NCI-H128 (cell line): ENCODE data around the gene LYL1.

ENCODE experiments used
- DNase-seq: peaks from one replicate; lab custom pipeline; 2025; ENCODE audit not compliant: unreplicated experiment; lab: John Stamatoyannopoulos, UW

Gene LYL1

DNA sequence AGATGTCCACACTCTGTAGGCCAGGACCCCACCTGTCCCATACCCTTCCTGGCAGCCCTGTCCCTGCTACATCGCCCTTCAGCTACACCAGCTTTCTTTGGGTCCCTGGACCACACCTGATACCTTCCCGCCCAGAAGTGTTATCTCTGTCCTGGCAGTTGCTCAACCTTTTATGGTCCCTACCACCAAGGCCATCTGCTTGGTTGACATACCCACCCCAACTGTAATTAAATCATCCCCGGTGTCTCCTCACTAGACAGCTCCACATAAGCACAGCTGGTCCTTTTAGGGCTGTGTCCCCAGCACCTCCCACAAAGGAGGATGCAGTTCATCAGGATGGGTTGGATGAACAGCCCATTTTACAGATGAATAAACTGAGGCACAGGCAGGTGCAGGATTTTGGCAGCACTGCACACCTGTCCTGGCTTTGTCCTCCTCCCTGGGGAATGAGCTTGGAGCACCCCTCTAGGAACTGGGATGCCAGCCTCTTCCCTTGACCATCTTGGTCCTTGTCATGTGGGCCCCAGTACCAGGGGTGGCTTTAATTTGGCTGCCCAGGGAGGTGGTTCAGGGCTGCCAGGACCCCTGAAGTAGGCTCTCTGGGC is 28.3 kb upstream of the LYL1 start:
- no peak for DNase-seq

DNA sequence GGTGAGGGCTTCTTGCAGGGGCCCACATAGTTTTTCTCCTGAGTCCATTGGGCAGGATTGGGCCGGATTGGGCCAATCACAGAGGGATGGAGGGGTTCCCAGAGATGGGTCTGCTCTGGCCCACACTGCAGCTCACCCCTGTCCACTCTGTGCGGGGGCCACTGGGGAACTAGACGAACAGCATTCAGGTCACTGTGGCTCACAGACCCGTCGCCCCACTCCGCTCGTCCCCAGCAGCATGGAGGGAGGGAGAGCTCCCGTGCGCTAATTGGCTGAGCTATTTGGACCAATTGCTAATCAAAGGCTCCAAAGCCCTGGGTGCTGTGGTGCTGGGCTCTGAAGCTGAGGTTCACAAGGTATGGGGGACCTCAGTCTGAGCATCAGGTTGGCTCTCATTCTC is 26.7 kb upstream of the LYL1 start:
- no peak for DNase-seq

- no peak for DNase-seq
Measured at GRCh38 chr19:13128583-13128982, 25.9 kb upstream of the LYL1 start.

- DNase-seq: no peak
Measured at GRCh38 chr19:13127811-13128575, 25.3 kb upstream of the LYL1 start.

DNA sequence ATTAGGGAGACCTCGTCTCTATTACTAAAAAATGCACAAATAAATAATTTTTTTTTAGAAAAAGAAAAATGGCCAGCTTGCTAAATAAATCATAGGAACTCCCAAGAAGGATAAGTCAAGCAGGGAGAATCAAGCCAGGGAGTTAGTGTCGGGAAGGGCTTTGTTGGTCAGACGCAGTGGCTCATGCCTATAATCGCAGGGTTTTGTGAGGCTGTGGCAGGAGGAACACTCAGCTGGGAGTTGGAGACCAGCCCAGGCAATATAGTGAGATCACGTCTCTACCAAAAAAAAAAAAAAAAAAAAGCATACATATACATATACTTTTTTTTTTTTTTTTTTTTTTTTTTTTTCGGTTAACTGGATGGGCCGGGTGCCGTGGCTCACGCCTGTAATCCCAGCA is 24.4 kb upstream of the LYL1 start:
- DNase-seq: no peak

DNA sequence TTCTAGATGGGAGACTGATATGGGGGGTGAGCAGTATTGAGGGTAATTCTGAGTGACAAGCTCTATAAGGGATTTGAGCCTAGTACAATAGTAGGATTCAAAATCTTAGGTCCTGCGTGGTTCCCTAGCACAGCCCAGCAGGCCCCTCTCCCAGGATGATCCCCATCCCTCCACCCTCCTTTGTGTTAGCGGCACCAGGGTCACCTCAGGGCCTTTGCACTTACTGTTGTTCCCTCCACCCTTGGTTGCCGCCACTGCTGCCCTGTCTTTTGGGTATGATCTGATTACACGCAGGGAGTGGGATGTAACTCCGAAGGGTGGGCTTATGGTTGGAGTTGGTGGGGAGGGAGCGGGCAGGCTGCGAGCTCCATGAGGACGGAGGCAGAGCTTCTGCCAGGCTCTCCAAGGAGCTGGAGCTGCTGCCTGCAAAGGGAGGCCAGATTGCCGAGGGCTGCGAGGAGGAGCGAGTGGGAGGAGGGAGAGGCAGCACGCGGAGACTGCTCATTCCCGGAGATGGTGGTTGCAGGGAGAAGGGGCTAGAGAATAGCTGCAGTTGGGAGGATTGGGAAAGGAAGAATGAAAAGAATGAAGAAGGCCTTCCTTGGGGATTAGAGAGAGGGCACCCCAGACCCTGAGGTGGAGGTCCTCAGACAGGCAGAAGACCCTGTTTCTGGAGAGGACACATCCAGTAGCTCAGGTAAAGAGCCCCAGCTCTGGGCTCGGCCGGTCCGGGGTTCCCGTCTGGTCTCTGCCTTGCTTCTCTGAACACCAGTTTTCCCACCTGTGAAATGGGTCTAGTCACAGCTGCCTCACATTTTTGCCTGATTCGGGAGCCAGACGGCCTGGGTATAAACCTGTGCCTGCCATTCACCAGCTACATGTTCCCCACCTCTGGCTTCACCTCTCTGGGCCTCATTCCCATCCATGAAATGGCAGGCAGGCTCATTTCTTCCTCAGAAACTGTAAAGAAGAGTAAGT is 20.6 kb upstream of the LYL1 start:
- DNase-seq: no peak

- DNase-seq: no peak
Measured at GRCh38 chr19:13122275-13122878, 19.7 kb upstream of the LYL1 start.

DNA sequence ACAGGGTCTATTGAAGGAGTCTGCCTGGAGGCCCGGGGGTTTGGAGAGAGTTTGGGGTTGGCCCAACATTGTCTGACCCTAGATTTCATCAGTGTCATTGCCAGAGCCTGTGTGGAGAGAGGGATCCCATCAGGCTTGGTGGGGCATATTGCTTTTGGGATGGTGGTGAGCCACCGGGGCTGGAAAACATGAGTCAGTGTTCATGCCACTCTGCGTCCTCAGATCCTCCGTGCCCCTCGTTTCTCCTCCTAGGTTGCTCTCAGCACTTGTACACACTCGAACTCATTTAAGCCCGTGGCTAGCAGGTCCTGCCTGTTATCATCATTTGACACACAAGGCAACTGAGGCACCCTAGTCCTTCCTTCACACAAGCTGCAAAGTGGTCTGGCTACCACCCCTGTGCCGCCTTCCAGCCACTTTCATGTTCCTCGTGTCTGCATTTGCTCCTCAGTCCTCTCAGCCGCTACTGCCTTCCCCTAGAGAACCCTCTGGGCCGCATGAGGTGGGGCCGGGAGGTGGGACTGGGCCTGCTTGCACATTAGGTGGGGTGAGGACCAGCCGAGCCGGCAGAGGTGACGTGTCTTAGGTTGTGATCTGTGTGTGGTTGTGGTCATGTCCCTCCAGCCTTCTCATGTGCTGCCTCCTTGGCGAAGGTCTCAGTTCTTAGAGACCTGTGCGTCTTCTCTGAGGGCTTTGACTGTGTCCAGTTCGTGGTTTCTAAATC is 19.1 kb upstream of the LYL1 start:
- DNase-seq: no peak

- DNase-seq: no peak
Measured at GRCh38 chr19:13120817-13121216, 18.2 kb upstream of the LYL1 start.

GRCh38 chr19:13120031-13120430 is 17.4 kb upstream of the LYL1 start:
- no peak for DNase-seq

DNA sequence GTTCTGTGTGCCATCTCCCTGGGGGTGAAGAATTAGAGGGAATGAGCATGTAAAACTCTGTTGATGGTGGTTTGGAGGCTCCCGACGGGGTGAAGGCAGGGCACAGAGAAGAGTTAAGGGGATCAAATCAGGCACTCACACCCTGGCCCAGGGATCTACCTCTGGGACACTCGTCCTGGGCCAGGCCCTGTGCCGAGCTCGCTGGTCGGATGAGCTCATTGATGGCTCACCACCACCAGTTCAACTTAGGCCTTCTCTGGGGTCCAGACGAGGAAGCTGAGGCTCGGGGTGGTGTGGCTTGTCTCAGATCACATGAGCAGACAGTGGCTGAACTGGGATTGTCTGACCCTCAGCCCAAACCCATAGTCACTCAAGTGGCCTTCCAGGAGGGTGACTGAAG is 17.0 kb upstream of the LYL1 start:
- DNase-seq: no peak

GRCh38 chr19:13118424-13119193 is 16.0 kb upstream of the LYL1 start:
- peak; percentile 15 for DNase-seq

DNA sequence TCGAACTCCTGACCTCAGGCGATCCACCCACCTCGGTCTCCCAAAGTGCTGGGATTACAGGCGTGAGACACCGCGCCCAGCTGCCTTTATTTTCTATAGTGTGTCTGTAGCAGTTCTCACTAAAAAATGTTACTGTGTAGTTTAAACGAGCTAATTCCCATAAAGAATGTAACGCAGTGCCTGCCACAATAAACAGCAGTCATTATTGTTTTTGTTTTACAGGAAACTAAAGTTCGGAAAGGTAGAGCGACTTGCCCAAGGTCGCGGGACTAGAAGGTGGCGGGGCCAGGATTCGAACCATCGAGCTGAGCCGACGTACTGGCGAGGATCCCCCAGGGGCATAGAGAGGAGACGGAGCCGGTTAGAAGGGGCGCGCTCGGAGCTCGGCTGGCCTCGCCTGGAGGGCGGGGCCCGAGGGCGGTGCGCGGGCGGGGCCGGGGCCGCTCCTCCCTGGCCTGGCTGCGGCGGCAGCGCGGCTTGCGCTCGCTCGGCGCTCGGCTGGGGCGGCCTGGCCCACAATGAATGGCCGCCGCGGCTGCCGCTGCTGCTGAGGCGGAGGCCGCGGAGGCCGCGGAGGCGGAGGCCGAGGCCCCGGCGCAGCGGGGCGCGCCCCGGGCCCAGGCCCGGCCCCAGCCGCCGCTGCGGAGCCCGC is 15.2 kb upstream of the LYL1 start, which contains the start of gene NACC1:
Gene NACC1, plus strand, starts transcription at position 493 of the 652 bp plus-strand sequence. CDS start 16,944 bp downstream, outside the sequence.
- peak; percentile 63 for DNase-seq

DNA sequence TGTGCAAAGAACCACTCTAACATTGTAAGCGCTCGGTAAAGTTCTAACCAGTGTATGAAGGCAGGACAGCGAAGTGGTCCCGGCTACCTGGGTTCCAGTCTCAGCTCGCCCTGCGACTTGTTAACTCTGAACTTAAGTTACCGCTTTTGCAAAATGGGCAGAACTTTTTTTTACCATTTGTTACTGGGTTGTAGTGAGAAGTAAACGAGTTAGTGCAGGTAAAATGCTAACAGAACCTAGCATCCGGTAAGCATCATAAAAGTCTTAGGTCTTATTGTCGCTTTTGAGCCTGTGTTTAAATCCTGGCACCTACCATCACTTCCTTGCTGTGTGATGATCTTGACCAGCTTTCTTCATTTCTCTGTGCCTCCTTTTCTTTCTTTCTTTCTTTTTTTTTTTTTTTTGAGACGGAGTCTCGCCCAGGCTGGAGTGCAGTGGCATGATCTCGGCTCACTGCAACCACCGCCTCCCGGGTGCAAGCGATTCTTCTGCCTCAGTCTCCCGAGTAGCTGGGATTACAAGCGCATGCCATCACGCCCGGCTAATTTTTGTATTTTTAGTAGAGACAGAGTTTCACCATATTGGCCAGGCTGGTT is 14.6 kb upstream of the LYL1 start:
- no peak for DNase-seq

GRCh38 chr19:13116282-13117175 is 13.9 kb upstream of the LYL1 start, which contains the start of gene TRMT1:
TRMT1 (minus strand) TSS chr19:13116740; CDS start chr19:13116399, 341 bp downstream.
- peak; percentile 71 for DNase-seq

DNA sequence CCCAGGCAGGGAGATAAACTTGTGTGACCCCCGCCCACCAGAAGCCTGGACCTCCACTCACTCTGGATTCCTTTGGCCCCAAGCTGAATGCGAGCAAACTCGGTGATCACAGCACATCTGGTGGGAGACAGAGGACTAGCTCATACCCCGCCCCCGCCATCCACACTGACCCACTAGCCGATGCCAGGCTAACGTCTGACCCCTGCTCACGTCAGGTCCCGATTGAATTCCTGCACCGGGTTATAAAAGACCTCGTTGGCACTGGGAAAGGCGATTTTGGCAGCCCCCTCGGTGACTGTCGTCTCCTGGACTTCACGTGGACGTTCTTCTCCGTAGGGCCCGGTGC is 13.3 kb upstream of the LYL1 start:
- DNase-seq: no peak

DNA sequence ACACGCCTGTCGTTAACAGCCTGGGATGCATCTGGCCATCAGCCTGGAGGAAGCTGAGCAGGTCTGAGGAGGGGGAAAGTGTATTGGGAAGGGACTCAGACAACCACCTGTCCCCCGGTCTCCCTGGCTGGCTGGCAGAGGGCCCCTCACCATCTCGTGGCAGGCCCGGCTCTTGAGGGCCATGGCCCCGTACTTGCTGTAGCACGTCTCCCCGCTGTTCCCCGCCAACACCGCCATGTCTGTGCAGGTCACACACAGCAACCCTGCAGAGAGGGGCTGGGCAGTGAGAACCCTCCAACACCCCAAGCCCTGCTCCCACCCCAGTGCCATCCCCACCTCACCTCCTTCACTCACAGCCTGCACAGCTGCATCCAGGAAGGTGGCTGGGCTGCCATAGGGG is 9.9 kb upstream of the LYL1 start:
- DNase-seq: no peak

DNA sequence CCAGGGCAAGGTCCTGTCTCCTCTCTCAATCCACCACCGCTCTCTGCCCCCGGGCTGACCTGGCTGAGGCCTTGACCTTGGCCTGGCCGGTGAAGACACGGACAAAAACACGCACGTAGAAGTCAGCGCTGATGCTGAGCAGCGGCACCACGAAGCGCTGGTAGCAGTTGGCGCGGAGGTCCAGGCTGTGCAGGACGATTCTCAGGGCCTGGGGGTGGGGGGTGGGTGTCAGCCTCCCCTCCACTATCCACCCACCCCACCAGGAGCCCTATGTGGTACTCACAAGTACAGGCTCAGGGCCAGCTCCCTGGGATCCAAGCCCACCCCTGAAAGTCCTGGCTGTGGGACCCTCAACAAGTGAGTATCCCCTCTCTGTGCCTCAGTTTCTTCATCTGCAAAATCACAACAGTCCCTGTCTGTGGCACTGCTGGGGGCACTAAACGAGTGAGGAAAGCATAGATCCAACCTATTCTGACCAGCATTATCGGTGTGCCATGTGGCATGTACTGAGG is 7.5 kb upstream of the LYL1 start:
- DNase-seq: no peak
